SU-DHL-6 (cell line): ENCODE data around the gene PSD.

Source experiments
- EZH2phosphoT487 ChIP-seq: fragments of 200-600 bp; sonication (generic), shearing (Covaris generic); conservative IDR thresholded peaks from 2 replicates; pipeline ENCODE4 v1.6.1; 2018; ENCODE audit warnings: mild to moderate bottlenecking, antibody characterized with exemption, low read length, moderate library complexity, mixed read lengths
- TF ChIP-seq, protein P1 (sequence below): fragments of 200-600 bp; sonication (generic); IDR thresholded peaks from one replicate; pipeline ENCODE4 v1.5.1; 2017; ENCODE audit warnings: antibody characterized with exemption, mild to moderate bottlenecking, low read length, moderate library complexity; ENCODE audit not compliant: insufficient read depth, poor library complexity, severe bottlenecking

GRCh38 chr10:102400598-102401341 lies 17.8 kb downstream of the PSD start:
- TF ChIP-seq, protein P1, sequence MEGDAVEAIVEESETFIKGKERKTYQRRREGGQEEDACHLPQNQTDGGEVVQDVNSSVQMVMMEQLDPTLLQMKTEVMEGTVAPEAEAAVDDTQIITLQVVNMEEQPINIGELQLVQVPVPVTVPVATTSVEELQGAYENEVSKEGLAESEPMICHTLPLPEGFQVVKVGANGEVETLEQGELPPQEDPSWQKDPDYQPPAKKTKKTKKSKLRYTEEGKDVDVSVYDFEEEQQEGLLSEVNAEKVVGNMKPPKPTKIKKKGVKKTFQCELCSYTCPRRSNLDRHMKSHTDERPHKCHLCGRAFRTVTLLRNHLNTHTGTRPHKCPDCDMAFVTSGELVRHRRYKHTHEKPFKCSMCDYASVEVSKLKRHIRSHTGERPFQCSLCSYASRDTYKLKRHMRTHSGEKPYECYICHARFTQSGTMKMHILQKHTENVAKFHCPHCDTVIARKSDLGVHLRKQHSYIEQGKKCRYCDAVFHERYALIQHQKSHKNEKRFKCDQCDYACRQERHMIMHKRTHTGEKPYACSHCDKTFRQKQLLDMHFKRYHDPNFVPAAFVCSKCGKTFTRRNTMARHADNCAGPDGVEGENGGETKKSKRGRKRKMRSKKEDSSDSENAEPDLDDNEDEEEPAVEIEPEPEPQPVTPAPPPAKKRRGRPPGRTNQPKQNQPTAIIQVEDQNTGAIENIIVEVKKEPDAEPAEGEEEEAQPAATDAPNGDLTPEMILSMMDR, result no peak
- TF ChIP-seq EZH2phosphoT487, result no peak
